Coronary artery (tissue), 2 donors: ENCODE measurements around the gene TUSC7.

Source experiments
- DNase-seq: peaks from one replicate; pipeline ENCODE4 v3.0.0-alpha.2; 2017; ENCODE audit warnings: low spot score
- H3K27ac ChIP-seq, 2 donors: fragments of 200-600 bp; sonication (generic); one replicate each; pipeline ENCODE4 v1.5.1; 2016 to 2019
- H3K4me3 ChIP-seq: fragments of 200-600 bp; sonication (generic); 2 replicates; pipeline ENCODE4 v1.5.1; 2016; ENCODE audit warnings: mild to moderate bottlenecking, moderate library complexity
- TF ChIP-seq, protein P1 (sequence below): fragments of 200-600 bp; sonication (generic); IDR thresholded peaks from one replicate; pipeline ENCODE4 v1.5.1; 2019; ENCODE audit warnings: antibody characterized with exemption

The TUSC7 gene

DNA sequence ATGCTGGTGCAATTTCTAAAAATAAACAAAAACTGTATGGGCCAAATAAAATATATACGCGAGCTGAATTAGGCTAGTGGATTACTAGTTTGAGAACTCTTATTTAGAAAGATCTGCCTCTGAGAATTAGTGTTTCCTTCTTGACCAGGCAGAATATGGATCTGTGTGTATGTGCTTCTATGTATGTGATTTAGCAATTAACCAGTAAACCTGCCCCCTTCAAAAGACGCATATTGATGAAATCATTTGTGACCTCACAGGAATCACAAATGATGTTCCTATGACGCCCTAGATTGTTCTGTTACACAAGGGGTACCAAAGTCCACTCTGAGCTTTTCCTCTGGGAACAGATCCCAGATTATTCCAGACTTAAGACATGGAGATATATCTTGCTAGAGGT lies at the start of gene TUSC7:
TUSC7 (plus strand) TSS at position 301 of the 400 bp plus-strand sequence.
- DNase-seq = no peak
- TF ChIP-seq, protein P1, sequence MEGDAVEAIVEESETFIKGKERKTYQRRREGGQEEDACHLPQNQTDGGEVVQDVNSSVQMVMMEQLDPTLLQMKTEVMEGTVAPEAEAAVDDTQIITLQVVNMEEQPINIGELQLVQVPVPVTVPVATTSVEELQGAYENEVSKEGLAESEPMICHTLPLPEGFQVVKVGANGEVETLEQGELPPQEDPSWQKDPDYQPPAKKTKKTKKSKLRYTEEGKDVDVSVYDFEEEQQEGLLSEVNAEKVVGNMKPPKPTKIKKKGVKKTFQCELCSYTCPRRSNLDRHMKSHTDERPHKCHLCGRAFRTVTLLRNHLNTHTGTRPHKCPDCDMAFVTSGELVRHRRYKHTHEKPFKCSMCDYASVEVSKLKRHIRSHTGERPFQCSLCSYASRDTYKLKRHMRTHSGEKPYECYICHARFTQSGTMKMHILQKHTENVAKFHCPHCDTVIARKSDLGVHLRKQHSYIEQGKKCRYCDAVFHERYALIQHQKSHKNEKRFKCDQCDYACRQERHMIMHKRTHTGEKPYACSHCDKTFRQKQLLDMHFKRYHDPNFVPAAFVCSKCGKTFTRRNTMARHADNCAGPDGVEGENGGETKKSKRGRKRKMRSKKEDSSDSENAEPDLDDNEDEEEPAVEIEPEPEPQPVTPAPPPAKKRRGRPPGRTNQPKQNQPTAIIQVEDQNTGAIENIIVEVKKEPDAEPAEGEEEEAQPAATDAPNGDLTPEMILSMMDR = no peak

DNA sequence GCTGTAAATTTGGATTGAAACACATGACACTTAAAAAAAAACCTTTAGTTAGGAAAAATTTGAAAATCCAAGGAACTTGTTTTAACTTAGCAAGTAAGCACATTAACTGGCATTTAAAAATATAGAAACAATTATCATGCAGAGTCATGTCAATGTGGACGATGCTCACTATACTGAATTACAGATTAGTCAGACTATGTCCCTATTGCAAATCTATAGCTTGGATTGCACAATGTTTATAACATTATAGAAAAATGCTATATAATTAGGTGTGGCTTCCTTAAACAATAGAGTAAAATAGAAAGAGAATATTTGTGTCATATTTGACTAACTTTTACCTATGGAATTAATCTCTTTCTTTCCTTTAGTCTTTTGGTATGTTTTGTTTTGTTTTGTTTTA lies 48.4 kb upstream of the TUSC7 start:
- no peak for DNase-seq
- Histone ChIP-seq H3K4me3 (no peak overlapping the region), H3K27ac (no peak overlapping the region)
- TF ChIP-seq, protein P1 = no peak

More for the DNA sequence above, at the start of gene TUSC7:
- H3K27ac ChIP-seq = no peak within 1 kb of the TSS
- H3K4me3 ChIP-seq = no peak within 1 kb of the TSS

DNA sequence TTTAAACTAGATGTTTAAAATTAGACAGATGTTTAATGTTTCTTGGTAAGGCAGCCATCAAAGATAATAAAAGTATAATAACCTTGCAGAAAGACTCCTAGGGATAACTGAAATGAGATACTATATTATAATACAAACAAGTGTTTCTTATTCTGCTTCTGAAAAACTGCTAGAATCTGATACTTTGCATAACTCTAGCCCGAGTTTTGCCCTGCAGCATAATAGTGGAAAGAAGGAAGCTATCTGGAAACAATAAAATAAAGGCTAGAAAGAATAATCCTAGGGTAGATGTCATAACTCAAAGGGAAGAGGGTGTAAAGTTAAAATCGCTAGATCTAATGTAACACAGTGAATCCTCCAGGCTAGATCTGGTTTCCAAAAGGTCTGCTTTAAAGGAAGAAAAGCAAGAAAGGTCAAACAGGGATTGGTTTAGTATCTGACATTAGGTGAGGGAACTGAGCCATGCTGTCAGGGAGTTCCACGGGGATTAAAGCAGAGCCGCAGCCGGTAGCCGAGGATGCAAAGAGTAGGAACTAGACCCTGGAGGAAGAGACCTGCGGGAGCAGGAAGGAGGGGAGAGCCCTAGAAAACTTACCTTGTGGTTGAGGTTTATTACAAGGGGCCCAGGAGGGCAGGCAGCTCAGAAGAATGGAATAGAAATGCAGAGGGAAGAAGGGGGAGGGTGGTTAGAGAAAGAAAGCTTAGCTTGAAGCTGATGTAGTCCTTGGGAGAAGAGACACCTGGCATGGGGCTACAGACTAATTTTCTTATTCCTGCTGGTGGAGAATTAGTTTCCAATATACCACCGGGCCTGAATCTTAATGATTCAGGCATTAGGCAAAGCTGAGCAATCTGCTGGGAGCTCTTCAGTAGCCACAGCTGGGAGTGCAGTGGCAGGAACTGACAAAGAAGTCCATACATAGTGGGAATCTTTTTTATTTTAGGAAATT lies 46.1 kb upstream of the TUSC7 start:
- H3K27ac ChIP-seq = no peak overlapping the region
- no peak for DNase-seq
- TF ChIP-seq, protein P1 = no peak
- H3K4me3 ChIP-seq = no peak overlapping the region

DNA sequence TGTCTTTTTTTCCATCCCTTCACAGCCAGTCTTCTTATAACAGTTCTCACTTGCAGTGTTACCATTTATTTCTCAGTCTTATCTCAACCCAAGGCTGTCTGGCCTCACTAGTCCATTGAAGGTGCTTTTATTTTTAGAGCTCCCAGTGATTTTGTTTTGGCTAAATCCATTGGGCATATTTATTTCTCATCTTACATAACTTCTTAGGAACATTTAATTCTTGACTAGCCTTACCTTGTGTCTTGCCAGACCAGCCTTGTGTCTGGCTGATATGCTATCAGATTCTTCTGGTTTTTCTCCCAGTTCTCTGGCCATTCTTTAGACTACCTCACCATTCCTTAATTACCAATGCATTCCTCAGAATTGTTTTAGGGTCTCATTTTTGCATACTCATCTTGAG lies 42.3 kb upstream of the TUSC7 start:
- Histone ChIP-seq H3K4me3 (no peak overlapping the region), H3K27ac (no peak overlapping the region)
- TF ChIP-seq, protein P1 = no peak
- no peak for DNase-seq

DNA sequence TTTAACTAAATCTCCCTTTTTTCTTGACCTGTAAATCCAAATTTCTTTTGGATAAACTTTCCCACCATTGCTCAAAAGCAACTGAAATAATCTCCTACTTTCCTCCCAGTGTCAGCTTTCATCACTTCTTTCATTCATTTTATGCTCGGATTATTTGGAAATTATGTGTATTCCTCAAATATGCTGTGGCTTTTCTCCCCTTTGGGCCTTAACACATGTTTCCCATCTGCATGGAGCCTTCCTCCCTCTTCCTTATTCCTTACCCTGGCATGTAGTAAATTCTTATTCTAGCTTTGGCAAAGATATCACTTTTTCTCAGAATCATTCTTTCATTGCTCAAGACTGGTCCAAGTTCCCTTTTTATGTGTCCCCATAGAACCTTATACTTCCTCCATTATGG lies 41.8 kb upstream of the TUSC7 start:
- no peak overlapping the region for H3K27ac ChIP-seq
- TF ChIP-seq, protein P1 = no peak
- DNase-seq = no peak
- H3K4me3 ChIP-seq = no peak overlapping the region

DNA sequence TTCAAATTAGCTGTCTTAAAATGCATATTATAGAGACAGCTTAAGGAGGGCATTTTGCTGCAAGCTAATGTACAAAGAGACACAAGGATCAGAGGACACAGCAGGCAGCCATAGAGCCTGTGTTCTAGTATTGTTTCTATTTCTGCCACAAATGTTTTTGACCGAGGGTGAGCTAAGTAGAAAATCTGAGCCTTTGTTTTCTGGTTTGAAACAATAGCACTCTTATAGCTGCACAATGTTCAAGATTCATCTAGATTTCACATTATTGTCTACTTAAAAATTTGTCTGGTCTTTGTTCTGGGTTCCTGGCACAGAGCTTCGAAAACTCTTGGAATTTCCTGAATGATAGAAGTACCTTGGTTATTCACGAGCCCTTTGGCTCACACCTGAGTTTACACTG lies 40.0 kb upstream of the TUSC7 start:
- TF ChIP-seq, protein P1 = no peak
- Histone ChIP-seq H3K27ac (no peak overlapping the region), H3K4me3 (no peak overlapping the region)
- no peak for DNase-seq

DNA sequence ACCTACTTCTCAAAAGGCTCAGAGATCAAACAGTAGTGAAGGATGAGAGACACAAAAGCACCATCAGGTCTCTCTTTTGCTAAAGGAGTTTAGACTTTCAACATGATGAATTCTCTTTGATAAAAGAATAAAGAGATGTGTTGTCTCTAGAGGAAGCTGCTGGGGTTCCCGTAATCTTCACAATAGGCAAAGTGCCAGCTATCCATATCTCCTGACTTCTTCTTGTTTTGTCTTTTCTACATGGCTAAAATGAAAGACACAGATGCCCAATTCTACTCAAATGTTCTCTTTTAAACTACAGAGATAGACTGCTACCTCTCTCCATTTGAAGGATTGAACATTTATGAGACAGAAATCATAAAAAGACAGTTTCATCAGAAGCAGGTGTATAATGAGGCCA lies 38.4 kb upstream of the TUSC7 start:
- H3K27ac ChIP-seq = no peak overlapping the region
- DNase-seq = no peak
- TF ChIP-seq, protein P1 = no peak
- H3K4me3 ChIP-seq = no peak overlapping the region
